HG02571 (cell line): ENCODE measurements around the gene ST7.
"Not testable (repeated sequence)": the region's sequence is repeated elsewhere in the genome, so short reads cannot be mapped to it uniquely, and the experiment has no call there.

ENCODE experiments used
- ATAC-seq: cut with Tn5 transposase; IDR thresholded peaks from one replicate; pipeline ENCODE4 v1.9.1; 2021; ENCODE audit warnings: mild to moderate bottlenecking, moderate library complexity; ENCODE audit not compliant: unreplicated experiment

The ST7 gene

DNA sequence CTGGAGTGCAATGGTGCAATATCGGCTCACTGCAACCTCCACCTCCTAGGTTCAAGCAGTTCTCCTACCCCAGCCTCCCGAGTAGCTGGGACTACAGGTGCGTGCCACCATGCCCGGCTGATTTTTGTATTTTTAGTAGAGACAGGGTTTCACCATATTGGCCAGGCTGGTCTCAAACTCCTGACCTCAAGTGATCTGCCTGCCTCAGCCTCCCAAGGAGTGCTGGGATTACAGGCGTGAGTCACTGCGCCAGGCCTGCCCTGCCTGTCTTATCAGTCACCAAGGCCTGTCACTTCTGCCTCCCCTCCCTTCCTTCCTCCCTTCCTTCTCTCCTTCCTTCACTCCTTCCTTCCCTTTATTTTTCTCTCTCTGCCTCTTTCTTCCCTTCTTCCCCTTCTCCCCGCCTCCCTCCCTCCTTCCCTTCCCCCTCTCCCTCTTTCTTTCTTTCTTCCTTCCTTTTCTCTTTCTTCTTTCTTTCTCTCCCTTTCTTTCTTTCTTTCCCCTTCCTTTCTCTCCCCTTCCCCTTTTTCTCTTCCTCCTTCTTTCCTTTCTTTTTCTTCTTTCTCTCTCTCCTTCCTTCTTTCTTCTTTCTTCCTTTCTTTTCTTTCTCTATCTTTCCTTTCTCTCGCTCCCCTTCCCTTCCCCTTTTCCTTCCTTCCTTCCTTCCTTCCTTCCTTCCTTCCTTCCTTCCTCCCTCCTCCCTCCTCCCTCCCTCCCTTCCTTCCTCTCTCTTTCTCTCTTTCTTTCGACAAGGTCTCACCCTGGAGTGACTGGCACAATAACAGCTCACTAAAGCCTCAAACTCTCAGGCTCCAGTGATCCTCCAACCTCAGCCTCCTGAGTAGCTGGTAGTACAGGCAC, 3.1 kb upstream of the ST7 start:
- no peak for ATAC-seq

DNA sequence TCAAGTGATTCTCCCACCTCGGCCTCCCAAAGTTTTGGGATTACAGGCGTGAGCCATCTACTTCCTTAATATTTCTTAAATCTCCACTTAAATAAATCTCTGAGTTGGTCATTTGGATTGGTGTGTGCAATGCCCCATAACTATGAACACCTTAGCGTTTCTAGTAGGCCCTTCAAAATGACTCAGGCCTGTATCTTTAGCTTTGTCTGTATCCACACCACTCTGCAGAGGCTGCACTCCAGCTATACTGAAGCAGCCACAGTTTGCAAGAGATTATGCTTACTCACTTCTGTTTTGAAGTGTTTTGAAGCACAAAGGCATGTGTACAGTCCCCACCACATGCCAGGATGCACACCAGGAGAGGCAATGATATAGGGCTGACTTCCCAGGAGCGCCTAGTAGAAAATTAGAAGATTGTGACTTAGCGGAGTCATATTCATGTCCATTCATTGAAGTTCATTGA, 2.4 kb upstream of the ST7 start:
- no peak for ATAC-seq

DNA sequence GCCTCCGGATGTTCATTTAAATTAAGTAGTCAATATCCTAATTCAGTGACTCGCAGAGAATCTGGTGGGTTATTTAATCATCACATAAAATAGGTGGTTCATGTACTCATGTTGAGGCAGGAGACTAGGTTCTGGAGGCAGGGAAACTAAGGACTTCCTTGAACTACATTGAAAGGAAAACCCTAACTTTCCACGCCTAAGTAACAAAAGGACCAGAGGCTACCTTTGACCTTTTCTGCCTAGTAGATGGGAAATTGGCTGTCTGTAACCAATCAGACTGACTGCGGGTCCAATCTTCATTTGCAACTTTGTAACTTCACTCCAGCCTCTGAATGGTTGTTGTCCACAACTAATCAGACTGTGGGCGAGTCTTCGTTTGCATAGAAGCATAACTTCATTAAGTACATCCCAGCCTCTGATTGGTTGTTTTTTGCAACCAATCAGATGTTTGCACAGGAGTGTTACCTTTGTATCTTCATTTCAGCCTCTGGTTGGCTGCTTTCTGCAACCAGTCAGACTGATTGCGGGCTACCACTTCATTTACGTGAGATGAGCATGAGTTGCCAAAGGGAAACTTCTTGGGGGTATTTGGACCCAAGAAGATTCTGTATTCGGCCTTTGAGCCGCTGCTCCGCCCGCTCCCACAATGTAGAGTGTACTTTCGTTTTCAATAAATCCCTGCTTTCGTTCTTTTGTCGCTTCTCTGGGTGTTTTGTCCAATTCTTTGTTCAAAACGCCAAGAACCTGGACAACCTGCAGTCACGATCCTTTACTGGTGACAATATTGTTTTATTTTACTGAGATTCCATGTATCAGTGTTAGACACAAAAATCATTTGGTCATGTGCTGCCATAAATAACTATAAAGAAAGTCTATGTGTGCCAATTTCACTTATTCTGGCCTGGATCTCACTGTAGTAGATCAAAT, 1.7 kb upstream of the ST7 start:
- no peak for ATAC-seq

DNA sequence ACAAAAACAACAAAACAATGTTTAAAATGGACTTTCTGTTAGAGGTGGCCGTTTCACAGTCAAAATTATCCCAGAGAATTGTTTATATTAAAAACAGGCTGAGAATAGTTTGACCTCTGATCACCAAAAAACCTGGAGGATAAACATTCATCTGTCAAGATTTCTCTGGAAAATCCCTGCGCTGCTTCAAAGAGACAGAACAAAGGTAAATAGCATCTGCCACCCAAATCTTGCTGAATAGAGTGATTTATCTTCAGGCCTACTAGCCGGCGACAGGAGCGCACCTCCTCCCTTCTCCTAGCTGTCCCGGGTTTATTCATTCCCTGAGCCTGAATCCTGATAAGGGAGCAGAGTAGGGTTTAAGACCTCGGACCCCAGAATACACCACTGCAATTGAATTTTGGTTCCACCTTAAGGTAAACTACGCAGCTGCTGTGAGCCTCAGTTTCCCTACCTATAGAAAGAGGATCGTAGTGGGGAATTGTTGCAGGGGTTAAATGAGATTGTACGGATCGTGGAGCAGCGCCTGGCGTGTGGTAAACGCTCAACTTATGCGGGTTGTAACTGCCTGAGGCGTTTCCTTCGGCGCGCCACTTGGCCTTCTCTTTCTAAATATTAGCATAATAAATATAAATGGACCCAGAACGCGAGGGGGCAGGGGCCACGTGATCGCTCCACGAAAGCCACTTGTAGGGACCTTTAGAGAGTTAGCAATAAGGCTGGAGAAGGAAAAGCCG, 498 bp upstream of the ST7 start:
- no peak for ATAC-seq

DNA sequence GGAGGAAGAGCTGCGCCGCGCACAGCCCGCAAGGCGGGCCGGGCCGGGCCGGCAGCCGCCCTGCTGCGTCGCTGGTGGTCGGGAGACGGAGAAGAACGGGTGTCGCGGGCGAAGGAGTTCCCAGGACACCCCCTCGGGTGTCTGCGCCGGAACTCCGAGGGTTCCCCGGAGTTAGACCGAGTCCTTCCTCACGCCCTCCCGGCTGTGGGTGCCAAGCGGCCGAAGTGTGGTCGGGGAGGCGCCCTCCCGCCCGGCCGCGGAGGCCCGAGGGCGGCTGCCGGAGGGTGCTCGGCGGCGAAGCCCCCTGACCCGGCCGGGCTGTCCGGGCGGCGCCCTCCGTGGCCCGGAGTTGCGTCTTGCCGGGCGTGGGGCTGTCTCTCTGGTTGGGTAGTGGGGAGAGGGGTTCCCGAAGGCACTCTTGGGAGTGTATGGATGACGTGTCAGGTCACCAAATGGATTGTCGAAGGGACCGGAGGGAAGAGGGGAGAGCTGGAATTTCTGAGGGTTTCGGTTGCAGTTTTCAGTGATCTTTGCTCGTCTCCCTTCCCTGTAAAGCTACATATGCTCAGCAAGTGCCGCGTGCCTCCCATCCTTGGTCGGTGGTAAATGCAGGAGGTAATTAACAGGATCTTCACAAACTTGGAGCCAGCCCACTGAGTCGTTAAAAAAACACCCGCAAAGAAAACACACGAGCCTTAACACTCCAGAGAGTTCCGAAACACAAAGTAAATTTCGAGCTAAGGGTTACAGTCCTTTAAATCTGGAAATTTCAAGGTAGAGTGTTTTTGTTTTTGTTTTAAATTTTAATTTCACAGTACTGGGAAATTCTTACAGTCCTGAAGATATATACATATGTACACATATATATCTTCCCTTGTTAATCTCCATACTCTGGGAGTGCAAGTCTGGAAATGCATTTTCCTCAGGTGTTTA, 871 bp downstream of the ST7 start:
- peak; percentile 18 for ATAC-seq

DNA sequence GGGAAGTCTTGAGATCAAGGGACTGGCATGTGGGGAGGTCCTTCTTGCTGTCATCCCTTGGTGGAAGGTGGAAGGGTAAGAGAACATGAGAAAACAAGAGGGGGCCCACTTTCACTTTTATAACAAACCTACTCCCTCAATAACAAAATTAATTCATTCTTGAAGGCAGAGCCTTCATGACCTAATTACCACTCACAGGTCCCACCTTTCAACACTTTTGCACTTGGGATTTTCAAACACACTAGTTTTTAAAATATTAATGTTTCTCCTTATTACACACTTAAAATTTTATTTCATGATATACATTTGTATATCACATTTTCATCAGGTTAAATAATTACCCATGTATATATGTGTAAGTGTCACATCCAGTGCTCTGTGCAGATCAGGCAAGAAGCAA, 2.0 kb downstream of the ST7 start:
- ATAC-seq, result no peak

DNA sequence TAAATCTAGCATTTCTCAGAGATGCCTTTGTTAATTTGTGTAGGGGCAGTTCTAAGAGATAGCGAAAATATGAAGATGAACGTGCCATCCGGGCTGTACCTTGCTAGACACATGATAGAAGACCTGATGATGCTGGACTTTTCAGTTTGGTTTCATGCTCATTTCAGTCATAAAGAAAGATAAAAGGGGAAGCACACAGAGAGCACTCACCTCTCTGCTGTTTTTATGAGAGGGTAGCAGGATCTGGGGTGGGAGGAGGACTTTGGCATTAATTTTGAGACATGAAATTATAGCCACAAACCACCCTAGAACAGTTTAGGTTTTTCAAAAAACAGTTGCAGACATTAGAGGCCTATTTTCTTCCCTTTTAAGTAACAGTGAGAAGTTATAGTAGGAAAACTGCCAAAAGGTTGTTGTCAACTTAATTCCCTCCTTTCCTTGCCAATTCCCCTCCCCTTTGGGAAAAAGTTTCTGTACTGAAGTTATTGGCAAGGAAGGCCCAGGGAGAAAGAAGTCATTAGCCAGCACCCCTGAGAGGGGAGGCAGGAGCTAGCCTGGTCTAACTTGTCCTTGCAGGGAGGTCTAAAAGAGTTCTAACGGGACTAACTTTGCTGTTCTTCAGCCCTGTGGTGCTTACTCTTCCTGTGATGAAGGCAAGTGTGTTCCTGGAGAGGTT, 2.6 kb downstream of the ST7 start:
- peak; percentile 71 for ATAC-seq

DNA sequence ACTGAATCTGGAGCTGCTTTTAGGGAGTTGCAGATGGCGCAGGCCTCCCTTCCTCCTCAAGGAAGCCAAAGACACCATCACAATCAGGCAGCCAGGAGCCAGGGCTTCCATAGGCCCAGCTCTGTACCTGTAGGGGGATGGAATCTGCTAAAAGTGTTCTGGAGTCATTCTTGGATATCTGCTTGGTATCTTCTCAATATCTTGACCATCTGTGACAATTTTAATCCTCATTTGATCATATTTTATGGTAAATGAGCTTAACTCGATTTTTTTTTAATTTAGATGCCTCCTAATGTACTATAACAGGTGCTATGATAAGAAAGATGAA, 3.1 kb downstream of the ST7 start:
- ATAC-seq, result no peak

GRCh38 chr7:116957874-116958273, 4.6 kb downstream of the ST7 start:
- peak; percentile 25 for ATAC-seq

- ATAC-seq, result not testable (repeated sequence)
Measured at GRCh38 chr7:116961966-116962673, 8.8 kb downstream of the ST7 start.

GRCh38 chr7:116963234-116963633, 9.9 kb downstream of the ST7 start:
- no peak for ATAC-seq

- no peak for ATAC-seq
Measured at GRCh38 chr7:116966601-116967000, 13.3 kb downstream of the ST7 start.

DNA sequence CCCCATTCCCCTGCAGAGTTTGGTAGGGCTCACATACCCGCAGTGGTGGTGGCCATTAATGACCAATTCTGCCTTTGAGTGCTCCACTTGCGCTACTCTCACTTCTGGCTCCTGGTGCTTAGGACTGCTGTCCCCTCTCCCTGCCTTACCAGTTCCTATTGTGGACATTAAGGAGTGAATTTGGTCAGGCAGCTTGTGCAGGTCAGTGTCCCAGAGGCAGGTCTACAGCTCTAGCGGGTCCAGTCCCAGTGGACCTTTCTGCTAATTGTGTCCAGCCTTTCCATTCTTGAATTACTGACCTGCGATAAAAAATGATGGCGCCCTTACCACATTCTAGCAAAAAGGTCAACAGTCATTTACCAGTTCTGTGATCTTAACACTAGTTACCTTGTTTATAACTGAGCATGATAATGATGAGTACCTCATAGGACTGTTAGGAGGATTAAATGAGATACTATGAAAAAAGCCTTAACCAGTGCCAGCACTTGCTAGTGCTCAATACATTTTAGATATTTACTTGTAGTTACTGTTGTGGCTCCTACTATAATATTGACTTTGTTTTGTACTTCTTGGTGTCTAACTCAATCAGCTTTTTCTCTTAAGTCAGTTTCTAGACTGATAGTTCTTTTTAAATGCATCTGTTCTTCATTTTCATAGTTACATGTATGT, 14.1 kb downstream of the ST7 start:
- no peak for ATAC-seq

- no peak for ATAC-seq
Measured at GRCh38 chr7:116967983-116968382, 14.7 kb downstream of the ST7 start.

DNA sequence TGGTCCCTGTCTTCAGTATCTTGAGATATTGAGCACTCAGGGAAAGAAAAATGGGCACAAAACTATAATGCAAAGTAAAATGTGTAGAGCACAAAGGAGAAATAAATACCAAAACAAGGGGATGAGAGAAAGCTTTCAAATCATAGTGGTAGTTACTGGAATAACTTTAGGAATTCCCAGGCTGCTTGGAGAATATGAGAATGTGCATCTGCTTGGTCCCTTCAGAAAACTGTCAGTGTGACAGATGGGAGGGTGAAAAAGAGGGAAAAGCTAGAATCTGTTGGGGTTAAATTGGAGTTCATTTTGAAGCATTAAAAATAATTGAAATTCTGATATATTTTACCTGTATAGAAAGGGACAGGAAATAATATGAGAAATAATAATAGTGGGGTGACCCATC, 15.3 kb downstream of the ST7 start:
- no peak for ATAC-seq

DNA sequence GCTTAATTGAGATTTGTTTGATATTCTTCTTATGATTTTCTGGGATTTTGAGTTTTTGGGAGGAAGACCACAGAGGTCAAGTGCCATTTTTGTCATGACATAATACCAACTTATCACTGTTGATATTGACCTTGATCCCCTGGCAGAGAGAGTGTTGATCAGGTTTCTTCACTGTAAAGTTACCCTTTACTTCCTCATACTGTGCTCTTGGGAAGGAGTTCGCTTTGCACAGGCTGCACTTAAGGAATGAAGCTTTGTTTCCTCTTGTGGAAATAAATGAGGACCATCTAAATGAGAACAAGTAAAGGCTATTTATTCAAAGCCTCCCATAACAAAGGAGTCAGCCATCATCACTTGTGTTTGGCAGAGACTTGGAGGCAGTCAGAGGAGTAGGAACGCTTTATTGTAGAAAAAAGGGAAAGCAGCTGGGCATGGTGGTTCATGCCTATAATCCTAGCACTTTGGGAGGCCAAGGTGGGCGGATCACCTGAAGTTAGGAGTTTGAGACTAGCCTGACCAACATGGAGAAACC, 16.1 kb downstream of the ST7 start:
- no peak for ATAC-seq

DNA sequence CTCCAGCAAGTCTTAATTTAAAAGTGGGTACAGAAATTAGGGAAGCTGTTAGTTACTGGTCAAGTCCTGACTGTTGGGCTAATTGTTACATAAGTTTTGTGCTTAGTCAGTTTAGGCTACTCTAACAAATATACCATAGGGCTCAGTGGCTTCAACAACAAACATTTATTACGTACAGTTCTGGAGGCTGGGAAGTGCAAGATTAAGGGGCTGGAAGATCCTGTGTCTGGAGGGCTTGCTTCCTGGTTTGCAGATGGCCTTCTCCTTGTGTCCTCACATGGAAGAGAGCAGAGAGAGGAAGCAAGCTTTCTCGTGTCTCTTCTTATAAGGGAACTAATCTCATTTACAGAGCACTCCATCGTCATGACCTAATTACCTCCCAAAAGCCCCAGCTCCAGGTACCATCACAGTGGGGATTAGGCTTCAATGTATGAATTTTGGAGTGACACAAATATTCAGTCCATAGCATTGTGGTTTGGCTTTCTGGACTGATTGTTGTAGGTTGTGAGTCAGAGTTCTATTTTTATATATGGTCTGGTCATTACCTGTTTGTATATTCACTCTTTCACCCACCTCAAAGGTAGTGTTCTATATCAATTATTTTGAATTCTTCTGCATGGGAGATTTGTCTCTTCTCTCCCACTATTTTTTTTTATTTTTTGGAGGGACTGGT, 17.1 kb downstream of the ST7 start:
- peak; percentile 55 for ATAC-seq

DNA sequence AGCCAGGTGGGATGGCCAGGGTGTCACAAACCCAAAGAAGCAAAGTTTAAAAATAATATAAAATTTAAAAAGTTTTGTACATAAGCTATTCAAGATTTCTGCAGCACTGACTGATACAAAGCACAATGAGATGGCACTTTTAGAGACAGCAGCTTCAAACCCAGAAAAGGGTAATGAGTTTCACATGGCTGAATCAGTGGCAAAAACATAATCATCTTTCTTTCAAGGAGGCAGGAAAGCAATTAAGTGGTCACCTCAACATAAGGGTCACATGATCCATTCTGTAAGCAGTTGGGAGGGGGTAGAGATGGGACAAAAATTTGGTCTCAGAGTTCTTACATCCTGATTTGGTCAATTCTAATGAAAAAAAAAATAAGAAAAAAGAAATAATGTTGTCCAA, 17.9 kb downstream of the ST7 start:
- ATAC-seq, result not testable (repeated sequence)
